ENCODE measurements around the gene TENM4. TPM values are rescaled to one million over a fixed set of nuclear protein-coding genes. Genes with fewer than 3 reads are reported as not detected.
A peak's percentile ranks its signal among the peaks of the same experiment; 100 is the strongest.

TENM4 gene
- total RNA-seq, 2 experiments from 2014 or later: not detected

GRCh38 chr11:78730267-78730824, 710.5 kb downstream of the TENM4 start:
- H3K27ac Mint-ChIP-seq: no peak overlapping the region
- H3K4me3 Mint-ChIP-seq: no peak overlapping the region
- peaks cover 12% of the 10 kb centered on the region for H3K27me3 Mint-ChIP-seq
- H3K9me3 Mint-ChIP-seq: no peaks in the 10 kb centered on the region
- H3K4me1 Mint-ChIP-seq: no peaks in the 10 kb centered on the region
- no peaks in the 10 kb centered on the region for H3K36me3 Mint-ChIP-seq
- no peak for DNase-seq

- H3K36me3 Mint-ChIP-seq: no peaks in the 10 kb centered on the region
- H3K9me3 Mint-ChIP-seq: no peaks in the 10 kb centered on the region
- H3K27ac Mint-ChIP-seq: no peak overlapping the region
- no peak overlapping the region for H3K4me3 Mint-ChIP-seq
- H3K4me1 Mint-ChIP-seq: no peaks in the 10 kb centered on the region
- DNase-seq: no peak
- peaks cover 13% of the 10 kb centered on the region for H3K27me3 Mint-ChIP-seq
Measured at GRCh38 chr11:78727816-78728215, 713.0 kb downstream of the TENM4 start.

GRCh38 chr11:78725200-78725599, 715.6 kb downstream of the TENM4 start:
- H3K27me3 Mint-ChIP-seq: peaks cover 13% of the 10 kb centered on the region
- no peak for DNase-seq
- H3K9me3 Mint-ChIP-seq: no peaks in the 10 kb centered on the region
- H3K4me1 Mint-ChIP-seq: no peaks in the 10 kb centered on the region
- no peaks in the 10 kb centered on the region for H3K36me3 Mint-ChIP-seq
- no peak overlapping the region for H3K27ac Mint-ChIP-seq
- H3K4me3 Mint-ChIP-seq: no peak overlapping the region

GRCh38 chr11:78722786-78723185, 718.0 kb downstream of the TENM4 start:
- H3K27me3 Mint-ChIP-seq: peaks cover 3% of the 10 kb centered on the region
- no peak for DNase-seq
- H3K4me1 Mint-ChIP-seq: no peaks in the 10 kb centered on the region
- H3K27ac Mint-ChIP-seq: no peak overlapping the region
- H3K4me3 Mint-ChIP-seq: no peak overlapping the region
- H3K9me3 Mint-ChIP-seq: no peaks in the 10 kb centered on the region
- no peaks in the 10 kb centered on the region for H3K36me3 Mint-ChIP-seq

GRCh38 chr11:78720281-78720989, 720.4 kb downstream of the TENM4 start:
- H3K27me3 Mint-ChIP-seq: peaks cover 1% of the 10 kb centered on the region
- no peak overlapping the region for H3K27ac Mint-ChIP-seq
- H3K9me3 Mint-ChIP-seq: no peaks in the 10 kb centered on the region
- H3K4me3 Mint-ChIP-seq: no peak overlapping the region
- no peaks in the 10 kb centered on the region for H3K36me3 Mint-ChIP-seq
- no peaks in the 10 kb centered on the region for H3K4me1 Mint-ChIP-seq
- DNase-seq: no peak

- Mint-ChIP-seq H3K9me3 (no peaks in the 10 kb centered on the region), H3K4me3 (no peak overlapping the region), H3K27me3 (no peaks in the 10 kb centered on the region), H3K27ac (no peak overlapping the region), H3K36me3 (no peaks in the 10 kb centered on the region), H3K4me1 (no peaks in the 10 kb centered on the region)
- DNase-seq: no peak
Measured at GRCh38 chr11:78717041-78717440, 723.8 kb downstream of the TENM4 start.

GRCh38 chr11:78715639-78716311, 725.1 kb downstream of the TENM4 start:
- Mint-ChIP-seq H3K27me3 (no peaks in the 10 kb centered on the region), H3K27ac (no peak overlapping the region), H3K4me3 (no peak overlapping the region), H3K9me3 (no peaks in the 10 kb centered on the region), H3K4me1 (no peaks in the 10 kb centered on the region), H3K36me3 (no peaks in the 10 kb centered on the region)
- DNase-seq: peak; percentile 63

- DNase-seq: no peak
- Mint-ChIP-seq H3K27ac (no peak overlapping the region), H3K36me3 (no peaks in the 10 kb centered on the region), H3K9me3 (no peaks in the 10 kb centered on the region), H3K4me1 (no peaks in the 10 kb centered on the region), H3K27me3 (peaks cover 4% of the 10 kb centered on the region), H3K4me3 (no peak overlapping the region)
Measured at GRCh38 chr11:78714539-78714938, 726.3 kb downstream of the TENM4 start.

- no peaks in the 10 kb centered on the region for H3K4me1 Mint-ChIP-seq
- H3K27ac Mint-ChIP-seq: no peak overlapping the region
- no peak for DNase-seq
- peaks cover 4% of the 10 kb centered on the region for H3K27me3 Mint-ChIP-seq
- H3K9me3 Mint-ChIP-seq: no peaks in the 10 kb centered on the region
- no peaks in the 10 kb centered on the region for H3K36me3 Mint-ChIP-seq
- no peak overlapping the region for H3K4me3 Mint-ChIP-seq
Measured at GRCh38 chr11:78711735-78712134, 729.1 kb downstream of the TENM4 start.

GRCh38 chr11:78710417-78710816, 730.4 kb downstream of the TENM4 start:
- Mint-ChIP-seq H3K27ac (no peak overlapping the region), H3K9me3 (no peaks in the 10 kb centered on the region), H3K27me3 (peaks cover 4% of the 10 kb centered on the region), H3K4me3 (no peak overlapping the region), H3K4me1 (no peaks in the 10 kb centered on the region), H3K36me3 (no peaks in the 10 kb centered on the region)
- DNase-seq: no peak

GRCh38 chr11:78708388-78708787, 732.4 kb downstream of the TENM4 start:
- peaks cover 4% of the 10 kb centered on the region for H3K27me3 Mint-ChIP-seq
- no peak overlapping the region for H3K27ac Mint-ChIP-seq

GRCh38 chr11:78706551-78706950, 734.3 kb downstream of the TENM4 start:
- no peaks in the 10 kb centered on the region for H3K4me1 Mint-ChIP-seq
- H3K4me3 Mint-ChIP-seq: no peak overlapping the region
- no peak for DNase-seq
- H3K36me3 Mint-ChIP-seq: no peaks in the 10 kb centered on the region
- no peak overlapping the region for H3K27ac Mint-ChIP-seq
- H3K9me3 Mint-ChIP-seq: no peaks in the 10 kb centered on the region
- peaks cover 4% of the 10 kb centered on the region for H3K27me3 Mint-ChIP-seq

More at GRCh38 chr11:78708388-78708787, 732.4 kb downstream of the TENM4 start:
- H3K9me3 Mint-ChIP-seq: no peaks in the 10 kb centered on the region
- H3K36me3 Mint-ChIP-seq: no peaks in the 10 kb centered on the region
- DNase-seq: no peak
- H3K4me3 Mint-ChIP-seq: no peak overlapping the region
- H3K4me1 Mint-ChIP-seq: no peaks in the 10 kb centered on the region

- no peaks in the 10 kb centered on the region for H3K9me3 Mint-ChIP-seq
- H3K27me3 Mint-ChIP-seq: peaks cover 5% of the 10 kb centered on the region
Measured at GRCh38 chr11:78704811-78705210, 736.0 kb downstream of the TENM4 start.

GRCh38 chr11:78699609-78700135, 741.2 kb downstream of the TENM4 start:
- Mint-ChIP-seq H3K36me3 (no peaks in the 10 kb centered on the region), H3K27ac (no peak overlapping the region), H3K9me3 (no peaks in the 10 kb centered on the region), H3K4me1 (no peaks in the 10 kb centered on the region), H3K27me3 (peaks cover 28% of the 10 kb centered on the region), H3K4me3 (no peak overlapping the region)
- no peak for DNase-seq

More at GRCh38 chr11:78704811-78705210, 736.0 kb downstream of the TENM4 start:
- DNase-seq: no peak
- no peak overlapping the region for H3K27ac Mint-ChIP-seq
- H3K36me3 Mint-ChIP-seq: no peaks in the 10 kb centered on the region
- no peak overlapping the region for H3K4me3 Mint-ChIP-seq
- H3K4me1 Mint-ChIP-seq: no peaks in the 10 kb centered on the region

GRCh38 chr11:78698612-78699011, 742.2 kb downstream of the TENM4 start:
- Mint-ChIP-seq H3K4me3 (no peak overlapping the region), H3K27me3 (peaks cover 35% of the 10 kb centered on the region), H3K36me3 (no peaks in the 10 kb centered on the region), H3K4me1 (no peaks in the 10 kb centered on the region), H3K27ac (no peak overlapping the region), H3K9me3 (no peaks in the 10 kb centered on the region)
- DNase-seq: no peak

Measured in activated naive CD8-positive, alpha-beta T cell treated with anti-CD3 and anti-CD28 coated beads for 36 hours (primary cell).